Neural cell (in vitro differentiated cells): ENCODE data around the gene CACNA1B.
"Not testable (repeated sequence)": the region's sequence is repeated elsewhere in the genome, so short reads cannot be mapped to it uniquely, and the experiment has no call there.

Experiments
- CTCF ChIP-seq: fragments of 450-650 bp; IDR thresholded peaks from 2 replicates; pipeline ENCODE4 v1.5.1; 2014; ENCODE audit warnings: antibody characterized with exemption, mild to moderate bottlenecking, moderate library complexity; ENCODE audit not compliant: poor library complexity, severe bottlenecking
- EZH2 ChIP-seq: fragments of 200-600, 300-800 bp; shearing (Covaris generic), sonication (generic); IDR thresholded peaks from 2 replicates; pipeline ENCODE4 v1.6.1; 2014; ENCODE audit warnings: antibody characterized with exemption, low read length, borderline replicate concordance, mild to moderate bottlenecking; ENCODE audit not compliant: insufficient read depth, poor library complexity, severe bottlenecking
- RAD21 ChIP-seq: fragments of 450-650 bp; conservative IDR thresholded peaks from 2 replicates; pipeline ENCODE4 v1.6.1; 2014; ENCODE audit warnings: antibody characterized with exemption, mild to moderate bottlenecking, moderate library complexity
- REST ChIP-seq: IDR thresholded peaks from 2 replicates; pipeline ENCODE4 v1.6.1; 2012; ENCODE audit warnings: borderline replicate concordance
- TAF1 ChIP-seq: IDR thresholded peaks from 2 replicates; pipeline ENCODE4 v1.6.1; 2012; ENCODE audit warnings: low read depth

- not testable (repeated sequence) for TF ChIP-seq CTCF, REST, TAF1, RAD21, EZH2
Observed at GRCh38 chr9:138134581-138134980, 257.0 kb downstream of the CACNA1B start.
